Nephron (organoid): Measurements from ENCODE around the gene PFDN1.
"Not testable (repeated sequence)": the region's sequence is repeated elsewhere in the genome, so short reads cannot be mapped to it uniquely, and the experiment has no call there.

ENCODE experiments used
- H3K27ac Mint-ChIP-seq, 3 experiments: 2 replicates each; pipeline ENCODE4 v1.8.0; 2020; ENCODE audit warnings: mixed read lengths in 3 of 3, mild to moderate bottlenecking in 2 of 3, moderate library complexity in 1 of 3
- H3K27me3 Mint-ChIP-seq: 2 replicates; pipeline ENCODE4 v1.8.0; 2021; ENCODE audit warnings: low read depth, mild to moderate bottlenecking, moderate library complexity, mixed read lengths
- H3K36me3 Mint-ChIP-seq: 2 replicates; pipeline ENCODE4 v1.8.0; 2020; ENCODE audit warnings: low read depth, mixed read lengths
- H3K4me1 Mint-ChIP-seq: 2 replicates; pipeline ENCODE4 v1.8.0; 2020; ENCODE audit warnings: mixed read lengths
- H3K4me3 Mint-ChIP-seq, 3 experiments: 2 replicates each; pipeline ENCODE4 v1.8.0; 2020; ENCODE audit warnings: mild to moderate bottlenecking in 3 of 3, mixed read lengths in 3 of 3, moderate library complexity in 2 of 3
- H3K9me3 Mint-ChIP-seq: 2 replicates; pipeline ENCODE4 v1.8.0; 2020; ENCODE audit warnings: mixed read lengths
- CTCF ChIP-seq, 3 experiments: fragments of 200-600 bp; sonication (generic); IDR thresholded peaks; one replicate each; pipeline ENCODE4 v1.5.0; 2021; ENCODE audit warnings: antibody characterized with exemption in 3 of 3; ENCODE audit not compliant: unreplicated experiment in 3 of 3

PFDN1 gene

DNA sequence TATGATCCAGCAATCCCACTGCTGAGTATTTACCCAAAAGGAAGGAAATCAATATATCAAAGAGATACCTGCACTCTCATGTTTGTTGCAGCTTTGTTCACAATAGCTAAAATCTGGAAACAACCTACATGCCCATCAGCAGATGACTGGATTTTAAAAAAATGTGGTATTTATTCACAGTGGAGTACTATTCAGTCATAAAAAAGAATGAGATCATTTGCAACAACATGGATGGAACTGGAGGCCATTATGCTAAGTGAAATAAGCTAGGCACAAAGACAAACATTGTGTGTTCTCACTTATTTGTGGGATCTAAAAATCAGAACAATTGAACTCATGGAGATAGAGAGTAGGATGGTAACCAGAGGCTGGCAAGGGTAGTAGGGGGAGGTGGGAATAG is 94.8 kb downstream of the PFDN1 start:
- Mint-ChIP-seq H3K9me3 (no peaks in the 10 kb centered on the region), H3K4me1 (peaks cover 4% of the 10 kb centered on the region), H3K4me3 (no peak overlapping the region), H3K36me3 (no peaks in the 10 kb centered on the region), H3K27ac (no peak overlapping the region), H3K27me3 (no peaks in the 10 kb centered on the region)
- TF ChIP-seq CTCF (IDR thresholded peaks at IDR 0.05; ENCODE audit: unreplicated experiment in 3 of 3) = no peak

GRCh38 chr5:140207250-140207964 is 95.5 kb downstream of the PFDN1 start:
- H3K4me3 Mint-ChIP-seq = no peak overlapping the region
- no peaks in the 10 kb centered on the region for H3K9me3 Mint-ChIP-seq
- H3K27ac Mint-ChIP-seq = no peak overlapping the region
- no peak for TF ChIP-seq CTCF (IDR thresholded peaks at IDR 0.05; ENCODE audit: unreplicated experiment in 3 of 3)
- no peaks in the 10 kb centered on the region for H3K27me3 Mint-ChIP-seq
- peaks cover 4% of the 10 kb centered on the region for H3K4me1 Mint-ChIP-seq
- H3K36me3 Mint-ChIP-seq = no peaks in the 10 kb centered on the region

GRCh38 chr5:140205952-140206351 is 96.9 kb downstream of the PFDN1 start:
- Mint-ChIP-seq H3K4me1 (peaks cover 4% of the 10 kb centered on the region), H3K27me3 (no peaks in the 10 kb centered on the region), H3K27ac (no peak overlapping the region), H3K4me3 (no peak overlapping the region), H3K9me3 (no peaks in the 10 kb centered on the region), H3K36me3 (peaks cover 5% of the 10 kb centered on the region)
- no peak for TF ChIP-seq CTCF (IDR thresholded peaks at IDR 0.05; ENCODE audit: unreplicated experiment in 3 of 3)

DNA sequence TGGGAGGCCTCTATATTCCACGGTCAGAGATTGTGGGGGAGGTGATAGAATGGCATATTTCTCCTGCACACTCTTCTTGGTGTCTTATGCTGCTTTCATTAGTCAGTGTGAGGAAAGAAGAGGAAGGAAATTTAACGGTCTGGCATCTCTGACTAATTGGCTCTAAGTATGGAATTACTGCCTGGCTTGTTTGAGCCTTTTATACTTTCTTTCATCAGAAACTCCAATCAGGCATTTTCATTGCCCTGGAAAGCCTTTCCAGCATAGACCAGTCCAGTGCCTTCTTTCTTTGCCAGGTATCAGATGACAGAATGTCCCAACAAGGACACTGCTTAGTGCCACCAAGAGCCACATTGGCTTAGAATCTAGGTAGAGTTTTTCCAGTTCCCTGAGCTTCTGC is 97.7 kb downstream of the PFDN1 start:
- H3K27ac Mint-ChIP-seq = no peak overlapping the region
- peaks cover 5% of the 10 kb centered on the region for H3K36me3 Mint-ChIP-seq
- peaks cover 4% of the 10 kb centered on the region for H3K4me1 Mint-ChIP-seq
- H3K4me3 Mint-ChIP-seq = no peak overlapping the region
- H3K9me3 Mint-ChIP-seq = no peaks in the 10 kb centered on the region
- no peak for TF ChIP-seq CTCF (IDR thresholded peaks at IDR 0.05; ENCODE audit: unreplicated experiment in 3 of 3)
- H3K27me3 Mint-ChIP-seq = no peaks in the 10 kb centered on the region

GRCh38 chr5:140202610-140203009 is 100.3 kb downstream of the PFDN1 start:
- Mint-ChIP-seq H3K4me3 (no peak overlapping the region), H3K9me3 (peaks cover 2% of the 10 kb centered on the region), H3K4me1 (peaks cover 3% of the 10 kb centered on the region), H3K27ac (no peak overlapping the region), H3K27me3 (no peaks in the 10 kb centered on the region), H3K36me3 (peaks cover 5% of the 10 kb centered on the region)
- TF ChIP-seq CTCF (IDR thresholded peaks at IDR 0.05; ENCODE audit: unreplicated experiment in 3 of 3) = no peak

DNA sequence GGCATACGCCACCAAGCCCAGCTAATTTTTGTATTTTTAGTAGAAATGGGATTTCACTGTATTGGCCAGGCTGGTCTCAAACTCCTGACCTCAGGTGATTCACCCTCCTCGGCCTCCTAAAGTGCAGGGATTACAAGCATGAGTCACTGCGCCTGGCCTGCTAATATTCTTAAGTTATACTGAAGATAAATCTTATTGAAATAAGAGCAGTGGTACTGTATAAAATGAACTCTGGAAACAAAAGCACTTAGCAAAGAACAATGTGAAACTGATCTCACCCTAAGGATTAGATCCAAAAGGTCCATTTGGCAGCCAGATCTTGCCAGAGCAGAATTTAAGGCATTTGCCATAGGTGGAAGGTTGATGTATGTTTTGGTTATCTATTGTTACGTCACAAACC is 100.8 kb downstream of the PFDN1 start:
- no peaks in the 10 kb centered on the region for H3K27me3 Mint-ChIP-seq
- TF ChIP-seq CTCF (IDR thresholded peaks at IDR 0.05; ENCODE audit: unreplicated experiment in 3 of 3) = no peak

GRCh38 chr5:140198915-140199314 is 104.0 kb downstream of the PFDN1 start:
- not testable (repeated sequence) for H3K4me3 Mint-ChIP-seq, H3K36me3 Mint-ChIP-seq, H3K27ac Mint-ChIP-seq, H3K4me1 Mint-ChIP-seq, H3K9me3 Mint-ChIP-seq, H3K27me3 Mint-ChIP-seq

More for the DNA sequence above, 100.8 kb downstream of the PFDN1 start:
- Mint-ChIP-seq H3K4me1 (no peaks in the 10 kb centered on the region), H3K36me3 (peaks cover 5% of the 10 kb centered on the region), H3K9me3 (peaks cover 2% of the 10 kb centered on the region), H3K27ac (no peak overlapping the region), H3K4me3 (no peak overlapping the region)
